Fibroblast of pulmonary artery (primary cell): Measurements from ENCODE around the gene NKD1.

ENCODE experiments used
- DNase-seq: peaks from one replicate; pipeline ENCODE4 v3.0.0-alpha.2; 2010; ENCODE audit warnings: low read depth
- H3K4me3 ChIP-seq: replicated peaks from 2 replicates; pipeline ENCODE4 v1.5.1; 2011; ENCODE audit warnings: low read depth, mild to moderate bottlenecking, control low read depth, low read length, moderate library complexity
- CTCF ChIP-seq: IDR thresholded peaks from 2 replicates; pipeline ENCODE4 v1.5.1; 2011; ENCODE audit warnings: mild to moderate bottlenecking, control low read depth, low read length, inconsistent platforms; ENCODE audit errors: missing control alignments

Gene NKD1

GRCh38 chr16:50515218-50515617 lies 33.0 kb upstream of the NKD1 start:
- TF ChIP-seq CTCF, result no peak

GRCh38 chr16:50516401-50516800 lies 31.8 kb upstream of the NKD1 start:
- TF ChIP-seq CTCF, result no peak
- DNase-seq, result no peak
- no peak overlapping the region for H3K4me3 ChIP-seq

More at GRCh38 chr16:50515218-50515617, 33.0 kb upstream of the NKD1 start:
- H3K4me3 ChIP-seq, result no peak overlapping the region
- no peak for DNase-seq

DNA sequence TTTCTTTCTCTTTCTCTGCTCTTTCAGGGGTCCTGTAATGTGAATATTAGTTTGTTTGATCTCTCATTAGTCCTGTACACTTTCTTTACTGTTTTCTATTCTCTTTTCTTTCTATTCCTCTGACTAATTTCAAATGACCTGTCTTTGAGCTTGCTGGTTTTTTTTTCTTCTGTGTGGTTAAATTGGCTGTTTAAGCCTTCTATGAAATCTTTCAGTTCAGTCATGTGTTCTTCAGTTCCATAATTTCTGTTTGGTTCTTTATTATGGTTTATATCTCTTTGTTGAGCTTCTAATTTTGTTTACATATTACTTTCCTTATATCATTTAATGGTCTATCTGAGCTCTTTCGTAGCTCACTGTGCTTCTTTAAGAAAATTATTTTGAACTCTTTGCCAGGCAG lies 31.3 kb upstream of the NKD1 start:
- H3K4me3 ChIP-seq, result no peak overlapping the region
- no peak for DNase-seq
- no peak for TF ChIP-seq CTCF

GRCh38 chr16:50517450-50518252 lies 30.5 kb upstream of the NKD1 start:
- no peak overlapping the region for H3K4me3 ChIP-seq
- no peak for DNase-seq
- TF ChIP-seq CTCF, result no peak

DNA sequence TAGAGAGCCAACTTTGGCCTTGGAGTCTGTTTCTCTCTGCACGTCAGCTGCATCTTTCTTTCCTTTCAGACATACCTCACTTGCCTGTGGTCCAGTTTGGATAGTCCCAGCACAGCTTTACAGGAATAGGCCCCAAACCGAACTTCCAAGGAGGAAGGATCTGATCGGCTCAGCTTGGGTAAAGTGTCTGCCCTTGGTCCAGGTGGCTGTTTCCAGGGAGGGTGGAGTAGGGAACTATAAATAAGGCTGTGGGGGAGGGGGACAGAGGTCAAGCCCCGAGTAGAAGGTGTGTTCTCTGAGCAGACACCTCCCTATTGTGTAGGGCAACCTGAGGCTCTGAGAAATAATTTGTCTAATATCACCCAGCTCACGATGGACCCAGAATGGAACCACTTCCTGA lies 29.2 kb upstream of the NKD1 start:
- no peak for DNase-seq
- TF ChIP-seq CTCF, result no peak

GRCh38 chr16:50519602-50520001 lies 28.6 kb upstream of the NKD1 start:
- no peak for DNase-seq
- TF ChIP-seq CTCF, result no peak

More for the DNA sequence above, 29.2 kb upstream of the NKD1 start:
- no peak overlapping the region for H3K4me3 ChIP-seq

More at GRCh38 chr16:50519602-50520001, 28.6 kb upstream of the NKD1 start:
- no peak overlapping the region for H3K4me3 ChIP-seq
